Activated CD8-positive, alpha-beta memory T cell treated with anti-CD3 and anti-CD28 coated beads, Interleukin-2, amount 10 ng/mL, durations not matched to agents 7 days and 5 days (primary cell): Measurements from ENCODE around the gene EHF. TPM values are rescaled to one million over a fixed set of nuclear protein-coding genes. Genes with fewer than 3 reads are reported as not detected.

ENCODE experiments used
- ATAC-seq: fragments of 150-1000 bp; cut with Tn5 transposase; one replicate; pipeline ENCODE4 v1.10.0; 2021; ENCODE audit warnings: moderate library complexity
- CTCF ChIA-PET: fragments of 350-600 bp; sonication (Branson Sonifier 250); formaldehyde crosslinking; loops from one replicate; lab custom pipeline; 2021; ENCODE audit warnings: antibody characterized with exemption; lab: Charles Lee
- DNase-seq: peaks from one replicate; pipeline ENCODE4 v3.0.0-alpha.2; 2020
- H3K27ac Mint-ChIP-seq: one replicate; pipeline ENCODE4 v1.8.0; 2021; ENCODE audit warnings: mild to moderate bottlenecking, mixed read lengths
- H3K27me3 Mint-ChIP-seq: one replicate; pipeline ENCODE4 v1.8.0; 2021; ENCODE audit warnings: mixed read lengths
- H3K36me3 Mint-ChIP-seq: one replicate; pipeline ENCODE4 v1.8.0; 2021; ENCODE audit warnings: mild to moderate bottlenecking, mixed read lengths
- H3K4me1 Mint-ChIP-seq: one replicate; pipeline ENCODE4 v1.8.0; 2021; ENCODE audit warnings: mixed read lengths
- H3K4me3 Mint-ChIP-seq: one replicate; pipeline ENCODE4 v1.8.0; 2021; ENCODE audit warnings: mild to moderate bottlenecking, moderate library complexity, mixed read lengths
- H3K9me3 Mint-ChIP-seq: one replicate; pipeline ENCODE4 v1.8.0; 2022; ENCODE audit warnings: low read depth, mixed read lengths
- total RNA-seq, 2 experiments: library from RNA; stranded (reverse); gene quantifications; one replicate each; pipeline ENCODE4 v1.2.3, GENCODE V29; 2021

Gene EHF
- total RNA-seq, 2 experiments from 2014 or later, result 0.07 to 0.44 TPM

GRCh38 chr11:34646431-34646830 is 25.5 kb downstream of the EHF start:
- Mint-ChIP-seq H3K36me3 (no peaks in the 10 kb centered on the region), H3K27me3 (peaks cover 72% of the 10 kb centered on the region), H3K4me1 (peaks cover 20% of the 10 kb centered on the region), H3K4me3 (no peak overlapping the region), H3K27ac (no peak overlapping the region), H3K9me3 (no peaks in the 10 kb centered on the region)
- DNase-seq (no peak), ATAC-seq (no peak)
- CTCF ChIA-PET, result no interaction called here

- CTCF ChIA-PET, result no interaction called here
- Mint-ChIP-seq H3K4me3 (no peak overlapping the region), H3K36me3 (no peaks in the 10 kb centered on the region), H3K27ac (no peak overlapping the region), H3K9me3 (no peaks in the 10 kb centered on the region), H3K4me1 (peaks cover 23% of the 10 kb centered on the region), H3K27me3 (peaks cover 74% of the 10 kb centered on the region)
- no peak for ATAC-seq
- DNase-seq, result no peak
Measured at GRCh38 chr11:34647131-34647530, 26.2 kb downstream of the EHF start.

- H3K4me3 Mint-ChIP-seq, result no peak overlapping the region
- no peaks in the 10 kb centered on the region for H3K9me3 Mint-ChIP-seq
- ATAC-seq (no peak), DNase-seq (no peak)
- H3K4me1 Mint-ChIP-seq, result peaks cover 23% of the 10 kb centered on the region
- no peak overlapping the region for H3K27ac Mint-ChIP-seq
- H3K36me3 Mint-ChIP-seq, result no peaks in the 10 kb centered on the region
- CTCF ChIA-PET, result interaction anchor here (1.4 kb wide), 1 partner anchor 62 kb away, joined by 3 read pairs; no protein-coding TSS in a partner anchor
- peaks cover 74% of the 10 kb centered on the region for H3K27me3 Mint-ChIP-seq
Measured at GRCh38 chr11:34647532-34647931, 26.6 kb downstream of the EHF start.

- Mint-ChIP-seq H3K4me1 (peaks cover 23% of the 10 kb centered on the region), H3K27ac (no peak overlapping the region), H3K9me3 (no peaks in the 10 kb centered on the region), H3K4me3 (no peak overlapping the region), H3K27me3 (peaks cover 74% of the 10 kb centered on the region), H3K36me3 (peaks cover under 1% of the 10 kb centered on the region)
- CTCF ChIA-PET, result interaction anchor here (1.4 kb wide), 1 partner anchor 63 kb away, joined by 3 read pairs; no protein-coding TSS in a partner anchor
- ATAC-seq (no peak), DNase-seq (no peak)
Measured at GRCh38 chr11:34648036-34648435, 27.1 kb downstream of the EHF start.

- CTCF ChIA-PET, result interaction anchor here (1.0 to 1.7 kb wide), 4 partner anchors 9 to 62 kb away, joined by 3 to 8 read pairs (median 4); no protein-coding TSS in a partner anchor
- no peak overlapping the region for H3K27ac Mint-ChIP-seq
- no peak overlapping the region for H3K4me3 Mint-ChIP-seq
- ATAC-seq (no peak), DNase-seq (no peak)
- H3K4me1 Mint-ChIP-seq, result peaks cover 23% of the 10 kb centered on the region
- H3K9me3 Mint-ChIP-seq, result no peaks in the 10 kb centered on the region
- peaks cover 75% of the 10 kb centered on the region for H3K27me3 Mint-ChIP-seq
- peaks cover 1% of the 10 kb centered on the region for H3K36me3 Mint-ChIP-seq
Measured at GRCh38 chr11:34649597-34649996, 28.7 kb downstream of the EHF start.

GRCh38 chr11:34650528-34650927 is 29.6 kb downstream of the EHF start:
- ATAC-seq, result peak; percentile 96
- peaks cover 76% of the 10 kb centered on the region for H3K27me3 Mint-ChIP-seq
- peak; percentile 91 for DNase-seq
- H3K4me3 Mint-ChIP-seq, result peak overlapping the region; percentile 31
- H3K27ac Mint-ChIP-seq, result peak overlapping the region; percentile 74
- no peaks in the 10 kb centered on the region for H3K9me3 Mint-ChIP-seq
- CTCF ChIA-PET, result interaction anchor here (0.6 to 1.7 kb wide), 6 partner anchors 11 to 661 kb away, joined by 3 to 8 read pairs (median 4); no protein-coding TSS in a partner anchor
- H3K4me1 Mint-ChIP-seq, result peaks cover 23% of the 10 kb centered on the region
- peaks cover 1% of the 10 kb centered on the region for H3K36me3 Mint-ChIP-seq

GRCh38 chr11:34651551-34651950 is 30.7 kb downstream of the EHF start:
- Mint-ChIP-seq H3K4me1 (peaks cover 23% of the 10 kb centered on the region), H3K36me3 (peaks cover 2% of the 10 kb centered on the region), H3K27me3 (peaks cover 75% of the 10 kb centered on the region), H3K9me3 (no peaks in the 10 kb centered on the region), H3K4me3 (no peak overlapping the region), H3K27ac (no peak overlapping the region)
- ATAC-seq, result no peak
- no peak for DNase-seq
- CTCF ChIA-PET, result no interaction called here

- CTCF ChIA-PET, result no interaction called here
- peaks cover 3% of the 10 kb centered on the region for H3K36me3 Mint-ChIP-seq
Measured at GRCh38 chr11:34652191-34652973, 31.5 kb downstream of the EHF start.

GRCh38 chr11:34653031-34653430 is 32.1 kb downstream of the EHF start:
- CTCF ChIA-PET, result no interaction called here
- H3K9me3 Mint-ChIP-seq, result no peaks in the 10 kb centered on the region
- H3K36me3 Mint-ChIP-seq, result peaks cover 3% of the 10 kb centered on the region
- no peak for DNase-seq
- no peak for ATAC-seq
- peaks cover 72% of the 10 kb centered on the region for H3K27me3 Mint-ChIP-seq
- H3K4me3 Mint-ChIP-seq, result no peak overlapping the region
- H3K4me1 Mint-ChIP-seq, result peaks cover 23% of the 10 kb centered on the region
- H3K27ac Mint-ChIP-seq, result no peak overlapping the region

More at GRCh38 chr11:34652191-34652973, 31.5 kb downstream of the EHF start:
- DNase-seq, result no peak
- Mint-ChIP-seq H3K27me3 (peaks cover 74% of the 10 kb centered on the region), H3K27ac (no peak overlapping the region), H3K9me3 (no peaks in the 10 kb centered on the region), H3K4me3 (no peak overlapping the region), H3K4me1 (peaks cover 23% of the 10 kb centered on the region)
- no peak for ATAC-seq

- CTCF ChIA-PET, result no interaction called here
- Mint-ChIP-seq H3K27ac (no peak overlapping the region), H3K36me3 (peaks cover 3% of the 10 kb centered on the region)
Measured at GRCh38 chr11:34653851-34654482, 33.1 kb downstream of the EHF start.

GRCh38 chr11:34654483-34655334 is 33.8 kb downstream of the EHF start:
- peaks cover 3% of the 10 kb centered on the region for H3K36me3 Mint-ChIP-seq

More at GRCh38 chr11:34653851-34654482, 33.1 kb downstream of the EHF start:
- DNase-seq (no peak), ATAC-seq (no peak)
- H3K4me1 Mint-ChIP-seq, result peaks cover 23% of the 10 kb centered on the region
- H3K27me3 Mint-ChIP-seq, result peaks cover 76% of the 10 kb centered on the region
- H3K9me3 Mint-ChIP-seq, result no peaks in the 10 kb centered on the region
- no peak overlapping the region for H3K4me3 Mint-ChIP-seq

GRCh38 chr11:34655335-34656008 is 34.6 kb downstream of the EHF start:
- H3K27me3 Mint-ChIP-seq, result peaks cover 84% of the 10 kb centered on the region
- H3K4me3 Mint-ChIP-seq, result no peak overlapping the region
- CTCF ChIA-PET, result interaction anchor here (1.5 kb wide), 1 partner anchor 16 kb away, joined by 3 read pairs; no protein-coding TSS in a partner anchor
- H3K36me3 Mint-ChIP-seq, result peaks cover 3% of the 10 kb centered on the region
- peaks cover 11% of the 10 kb centered on the region for H3K4me1 Mint-ChIP-seq
- H3K27ac Mint-ChIP-seq, result no peak overlapping the region
- H3K9me3 Mint-ChIP-seq, result no peaks in the 10 kb centered on the region
- no peak for DNase-seq
- no peak for ATAC-seq

More at GRCh38 chr11:34654483-34655334, 33.8 kb downstream of the EHF start:
- no peak for DNase-seq
- ATAC-seq, result no peak
- Mint-ChIP-seq H3K4me3 (no peak overlapping the region), H3K9me3 (no peaks in the 10 kb centered on the region), H3K4me1 (peaks cover 19% of the 10 kb centered on the region), H3K27me3 (peaks cover 77% of the 10 kb centered on the region), H3K27ac (no peak overlapping the region)
- CTCF ChIA-PET, result interaction anchor here (1.5 kb wide), 1 partner anchor 15 kb away, joined by 3 read pairs; no protein-coding TSS in a partner anchor
